Measurements from ENCODE around the gene PDE4A. TPM values are rescaled to one million over a fixed set of nuclear protein-coding genes. Genes with fewer than 3 reads are reported as not detected.
"Not testable (repeated sequence)": the region's sequence is repeated elsewhere in the genome, so short reads cannot be mapped to it uniquely, and the experiment has no call there.

Gene PDE4A
- total RNA-seq, 4 donors from 2014 or later = 3.7 to 7.9 (median 5.6) TPM

GRCh38 chr19:10450853-10451609 lies 30.7 kb downstream of the PDE4A start:
- no peak overlapping the region for H3K4me3 ChIP-seq
- peaks cover 21% of the 10 kb centered on the region for H3K36me3 ChIP-seq
- H3K9me3 ChIP-seq = no peaks in the 10 kb centered on the region
- WGBS = 68% methylated on average over 16 of the region's 25 CpGs
- peaks cover 8% of the 10 kb centered on the region for H3K4me1 ChIP-seq
- H3K27me3 ChIP-seq = no peaks in the 10 kb centered on the region
- no peak for TF ChIP-seq POLR2A (IDR thresholded peaks at IDR 0.05)
- TF ChIP-seq EP300 (IDR thresholded peaks at IDR 0.05) = no peak
- no peak for TF ChIP-seq POLR2AphosphoS5 (IDR thresholded peaks at IDR 0.05)
- TF ChIP-seq CTCF (IDR thresholded peaks at IDR 0.05) = no peak
- DNase-seq (ENCODE audit: low spot score in 2 of 2) = no peak
- H3K27ac ChIP-seq = no peak overlapping the region

- WGBS = 78% methylated on average over 4 of the region's 25 CpGs
- no peak overlapping the region for H3K4me3 ChIP-seq
- H3K36me3 ChIP-seq = peaks cover 18% of the 10 kb centered on the region
- no peaks in the 10 kb centered on the region for H3K9me3 ChIP-seq
- H3K27ac ChIP-seq = no peak overlapping the region
- TF ChIP-seq POLR2A (IDR thresholded peaks at IDR 0.05) = no peak
- no peak for TF ChIP-seq EP300 (IDR thresholded peaks at IDR 0.05)
- no peak for TF ChIP-seq POLR2AphosphoS5 (IDR thresholded peaks at IDR 0.05)
- TF ChIP-seq CTCF (IDR thresholded peaks at IDR 0.05) = no peak
- DNase-seq (ENCODE audit: low spot score in 2 of 2) = no peak
- H3K4me1 ChIP-seq = peaks cover 8% of the 10 kb centered on the region
- no peaks in the 10 kb centered on the region for H3K27me3 ChIP-seq
These were observed 32.6 kb downstream of the PDE4A start for GRCh38 chr19:10452726-10453618.

- Histone ChIP-seq H3K4me3 (no peak overlapping the region), H3K9me3 (no peaks in the 10 kb centered on the region), H3K27me3 (no peaks in the 10 kb centered on the region), H3K27ac (no peak overlapping the region), H3K36me3 (peaks cover 19% of the 10 kb centered on the region), H3K4me1 (peaks cover 8% of the 10 kb centered on the region)
- WGBS = 67% methylated on average over 2 of the region's 4 CpGs
- no peak for DNase-seq (ENCODE audit: low spot score in 2 of 2)
- TF ChIP-seq EP300 (IDR thresholded peaks at IDR 0.05) (no peak), CTCF (IDR thresholded peaks at IDR 0.05) (no peak), POLR2AphosphoS5 (IDR thresholded peaks at IDR 0.05) (no peak), POLR2A (IDR thresholded peaks at IDR 0.05) (no peak)
These were observed 33.5 kb downstream of the PDE4A start for GRCh38 chr19:10453852-10454251.

GRCh38 chr19:10454267-10454666 lies 33.9 kb downstream of the PDE4A start:
- Histone ChIP-seq H3K9me3 (no peaks in the 10 kb centered on the region), H3K27me3 (no peaks in the 10 kb centered on the region), H3K4me1 (peaks cover 8% of the 10 kb centered on the region), H3K4me3 (no peak overlapping the region), H3K27ac (no peak overlapping the region), H3K36me3 (peaks cover 14% of the 10 kb centered on the region)
- no peak for DNase-seq (ENCODE audit: low spot score in 2 of 2)
- WGBS = 25% methylated on average over 5 of the region's 5 CpGs
- no peak for TF ChIP-seq POLR2A (IDR thresholded peaks at IDR 0.05)
- TF ChIP-seq CTCF (IDR thresholded peaks at IDR 0.05) = no peak
- no peak for TF ChIP-seq POLR2AphosphoS5 (IDR thresholded peaks at IDR 0.05)
- no peak for TF ChIP-seq EP300 (IDR thresholded peaks at IDR 0.05)

- H3K9me3 ChIP-seq; H3K4me1 ChIP-seq; H3K4me3 ChIP-seq; H3K27ac ChIP-seq; H3K36me3 ChIP-seq; H3K27me3 ChIP-seq; DNase-seq (ENCODE audit: low spot score in 2 of 2): not testable (repeated sequence)
- 95% methylated on average over 7 of the region's 7 CpGs for WGBS
These were observed 38.4 kb downstream of the PDE4A start for GRCh38 chr19:10458733-10459132.

All from suprapubic skin (tissue), 4 donors.